ENCODE measurements around the gene DDA1. TPM values are rescaled to one million over a fixed set of nuclear protein-coding genes. Genes with fewer than 3 reads are reported as not detected.

Gene DDA1
- total RNA-seq, 4 donors from 2014 or later = 4.6 to 44.4 (median 23.8) TPM

- DNase-seq (ENCODE audit: low spot score) = no peak
- no peak for ATAC-seq (ENCODE audit: low FRiP score)
- TF ChIP-seq, protein P1, sequence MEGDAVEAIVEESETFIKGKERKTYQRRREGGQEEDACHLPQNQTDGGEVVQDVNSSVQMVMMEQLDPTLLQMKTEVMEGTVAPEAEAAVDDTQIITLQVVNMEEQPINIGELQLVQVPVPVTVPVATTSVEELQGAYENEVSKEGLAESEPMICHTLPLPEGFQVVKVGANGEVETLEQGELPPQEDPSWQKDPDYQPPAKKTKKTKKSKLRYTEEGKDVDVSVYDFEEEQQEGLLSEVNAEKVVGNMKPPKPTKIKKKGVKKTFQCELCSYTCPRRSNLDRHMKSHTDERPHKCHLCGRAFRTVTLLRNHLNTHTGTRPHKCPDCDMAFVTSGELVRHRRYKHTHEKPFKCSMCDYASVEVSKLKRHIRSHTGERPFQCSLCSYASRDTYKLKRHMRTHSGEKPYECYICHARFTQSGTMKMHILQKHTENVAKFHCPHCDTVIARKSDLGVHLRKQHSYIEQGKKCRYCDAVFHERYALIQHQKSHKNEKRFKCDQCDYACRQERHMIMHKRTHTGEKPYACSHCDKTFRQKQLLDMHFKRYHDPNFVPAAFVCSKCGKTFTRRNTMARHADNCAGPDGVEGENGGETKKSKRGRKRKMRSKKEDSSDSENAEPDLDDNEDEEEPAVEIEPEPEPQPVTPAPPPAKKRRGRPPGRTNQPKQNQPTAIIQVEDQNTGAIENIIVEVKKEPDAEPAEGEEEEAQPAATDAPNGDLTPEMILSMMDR (IDR thresholded peaks at IDR 0.05) = no peak
These were observed 21.7 kb downstream of the DDA1 start for GRCh38 chr19:17331045-17331558.

DNA sequence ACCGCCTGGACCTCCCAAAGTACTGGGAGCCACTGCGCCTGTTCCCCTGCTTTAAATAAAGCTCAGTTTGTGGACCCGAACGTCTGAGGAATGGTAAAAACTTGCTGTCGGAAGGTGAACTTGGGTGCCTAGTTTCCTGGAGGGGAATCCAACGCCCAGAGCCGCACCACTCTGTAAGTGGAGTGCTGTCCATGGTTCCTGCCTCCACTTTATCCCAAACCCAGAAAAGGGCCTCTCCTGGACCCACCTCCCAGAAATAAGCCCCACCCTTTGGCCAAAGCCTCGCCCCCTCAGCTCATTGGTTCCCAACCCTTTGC lies 23.0 kb downstream of the DDA1 start:
- DNase-seq (ENCODE audit: low spot score) (no peak), ATAC-seq (ENCODE audit: low FRiP score) (no peak)
- TF ChIP-seq, protein P1 (IDR thresholded peaks at IDR 0.05) = no peak

DNA sequence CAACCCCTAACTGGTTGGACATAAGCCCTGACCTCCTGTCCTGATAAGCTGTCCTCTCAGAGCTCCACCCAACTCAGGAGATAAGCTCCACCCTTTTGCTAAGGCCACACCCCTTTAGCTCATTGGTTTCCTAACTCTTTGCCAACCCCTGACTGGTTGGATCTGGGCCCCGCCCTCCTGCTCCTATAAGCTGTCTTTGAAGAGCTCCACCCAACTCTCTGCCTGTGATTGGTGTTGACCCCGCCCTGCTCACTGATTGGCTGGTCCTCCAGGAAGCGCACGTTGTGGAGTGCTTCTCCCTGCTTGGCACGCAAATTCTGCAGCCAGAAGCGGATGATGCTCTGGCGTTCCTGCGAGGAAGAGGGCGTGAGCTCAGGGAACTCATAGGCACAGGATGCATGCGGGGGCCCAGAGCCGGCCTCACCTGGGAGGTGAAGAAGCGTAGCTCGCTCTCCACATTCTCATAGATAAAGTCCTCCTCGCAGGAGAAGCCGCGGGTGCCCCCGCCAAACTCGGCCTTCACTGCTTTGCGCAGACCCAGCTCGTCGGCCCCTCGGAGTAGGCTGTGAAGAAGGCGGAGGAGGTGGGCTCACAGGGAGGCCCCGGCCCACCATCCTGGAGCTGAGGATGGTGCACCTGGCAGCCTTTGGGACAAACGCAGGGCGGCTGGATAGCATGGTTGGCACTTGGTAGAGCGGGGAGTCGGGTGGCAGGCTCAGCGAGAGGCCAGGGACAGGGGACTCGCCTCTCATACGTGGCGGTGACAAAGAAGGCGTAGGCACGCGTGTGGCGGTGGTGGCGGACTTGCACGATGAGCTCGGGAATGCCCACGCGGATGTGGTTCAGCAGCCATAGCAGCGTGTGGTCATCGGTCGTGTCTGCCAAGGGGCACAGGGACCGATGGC lies 23.6 kb downstream of the DDA1 start:
- DNase-seq (ENCODE audit: low spot score) (no peak), ATAC-seq (ENCODE audit: low FRiP score) (no peak)
- TF ChIP-seq, protein P1 (IDR thresholded peaks at IDR 0.05) = no peak

DNA sequence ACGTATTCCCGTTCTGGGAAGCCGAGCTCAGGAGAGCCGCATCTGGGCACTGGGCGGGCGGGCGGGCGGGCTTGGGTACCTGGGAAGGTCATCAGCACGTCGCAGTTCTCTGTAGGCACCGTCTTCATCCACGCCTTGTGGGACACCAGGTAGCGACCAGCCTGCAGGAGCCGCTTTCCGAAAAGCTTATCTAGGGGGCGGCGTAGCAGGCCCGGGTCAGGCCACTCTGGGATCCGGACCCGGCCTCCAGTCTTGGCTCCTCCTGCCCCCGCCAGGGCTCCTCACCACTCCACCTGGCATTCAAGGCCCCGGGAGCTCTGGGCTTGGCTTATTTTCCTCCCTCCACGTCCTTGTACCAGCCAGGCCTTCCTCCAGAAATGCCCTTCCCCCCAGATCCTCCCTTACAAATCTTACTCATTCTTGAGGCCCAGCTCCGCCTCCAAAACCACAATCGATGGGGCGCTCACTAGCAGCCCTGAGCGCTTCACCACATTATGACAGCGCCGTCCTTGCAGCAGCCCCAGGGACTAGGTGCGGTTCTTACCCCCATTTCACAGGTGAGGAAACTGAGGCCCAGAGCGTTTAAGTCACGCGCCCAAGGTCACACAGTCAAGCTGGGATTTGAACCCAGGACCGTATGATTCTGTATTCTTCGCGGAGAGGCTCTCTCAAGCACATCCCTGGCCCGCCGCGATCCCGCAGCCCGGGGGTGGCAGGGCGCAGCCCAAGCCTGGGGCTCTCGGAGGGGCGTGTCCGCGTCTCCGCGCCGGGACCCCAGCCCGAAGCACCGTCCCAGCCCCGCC lies 24.4 kb downstream of the DDA1 start:
- ATAC-seq (ENCODE audit: low FRiP score) (no peak), DNase-seq (ENCODE audit: low spot score) (no peak)
- TF ChIP-seq, protein P1 (IDR thresholded peaks at IDR 0.05) = no peak

GRCh38 chr19:17334414-17335409 lies 25.3 kb downstream of the DDA1 start, which contains the start of gene ANO8:
Gene ANO8, minus strand, starts transcription at chr19:17334855. Its CDS starts 185 bp downstream, at chr19:17334670.
- ATAC-seq (ENCODE audit: low FRiP score) (peak; percentile 73), DNase-seq (ENCODE audit: low spot score) (peak; percentile 74)
- TF ChIP-seq, protein P1 (IDR thresholded peaks at IDR 0.05) = no peak

DNA sequence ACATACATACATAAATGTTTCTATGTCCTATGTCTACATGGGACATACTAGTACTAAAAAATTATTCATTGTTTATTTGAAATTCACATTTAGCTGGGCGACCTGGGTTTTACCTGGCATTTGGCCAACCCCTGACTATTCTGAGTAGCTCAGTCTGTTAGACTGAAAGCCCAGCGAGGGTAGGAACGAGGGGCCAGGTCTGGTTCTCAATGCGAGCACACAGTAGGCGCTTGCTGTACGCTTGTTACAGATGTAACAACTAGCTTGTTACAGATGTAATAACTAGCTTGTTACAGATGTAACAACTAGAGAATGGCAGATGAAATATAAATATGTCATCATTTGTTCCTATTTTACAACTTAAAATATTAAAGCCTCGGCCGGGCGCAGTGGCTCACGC lies 26.2 kb downstream of the DDA1 start:
- no peak for ATAC-seq (ENCODE audit: low FRiP score)
- TF ChIP-seq, protein P1 (IDR thresholded peaks at IDR 0.05) = no peak

More for the DNA sequence above, 26.2 kb downstream of the DDA1 start:
- no peak for DNase-seq (ENCODE audit: low spot score)
